Activated T-cell treated with anti-CD3 and anti-CD28 coated beads, Interleukin-2, amount 50 U/mL, for 72 hours (primary cell): ENCODE results near the gene PRKCG. TPM values are rescaled to one million over a fixed set of nuclear protein-coding genes. Genes with fewer than 3 reads are reported as not detected.
A peak's percentile ranks its signal among the peaks of the same experiment; 100 is the strongest.

Source experiments
- ATAC-seq, 2 donors: fragments of 150-1000 bp; cut with Tn5 transposase; replicated peaks in 1 of 2; 2 replicates each; pipeline ENCODE4 v1.10.0; 2021; ENCODE audit warnings: moderate library complexity in 2 of 2, mild to moderate bottlenecking in 1 of 2
- DNase-seq, 2 donors: peaks; one replicate each; pipeline ENCODE4 v3.0.0; 2021 to 2022; ENCODE audit warnings: mixed read lengths in 1 of 2
- H3K27ac Mint-ChIP-seq: one replicate; pipeline ENCODE4 v1.8.0; 2022; ENCODE audit warnings: mild to moderate bottlenecking, moderate library complexity, mixed read lengths
- H3K27me3 Mint-ChIP-seq: one replicate; pipeline ENCODE4 v1.8.0; 2022; ENCODE audit warnings: low read depth, mixed read lengths
- H3K36me3 Mint-ChIP-seq, 2 donors: one replicate each; pipeline ENCODE4 v1.8.0; 2022; ENCODE audit warnings: mixed read lengths in 2 of 2, mild to moderate bottlenecking in 1 of 2; ENCODE audit not compliant: insufficient read depth in 2 of 2
- H3K4me1 Mint-ChIP-seq: one replicate; pipeline ENCODE4 v1.8.0; 2022; ENCODE audit warnings: low read depth, mixed read lengths
- H3K4me3 Mint-ChIP-seq, 2 donors: one replicate each; pipeline ENCODE4 v1.8.0; 2022; ENCODE audit warnings: mild to moderate bottlenecking in 2 of 2, mixed read lengths in 2 of 2, moderate library complexity in 2 of 2
- H3K9me3 Mint-ChIP-seq, 2 donors: one replicate each; pipeline ENCODE4 v1.8.0; 2022; ENCODE audit warnings: mixed read lengths in 2 of 2
- total RNA-seq, 2 donors: library from RNA; stranded (reverse); gene quantifications; one replicate each; pipeline ENCODE4 v1.2.3, GENCODE V29; 2022

PRKCG gene
- total RNA-seq, 2 donors from 2014 or later, result not detected

DNA sequence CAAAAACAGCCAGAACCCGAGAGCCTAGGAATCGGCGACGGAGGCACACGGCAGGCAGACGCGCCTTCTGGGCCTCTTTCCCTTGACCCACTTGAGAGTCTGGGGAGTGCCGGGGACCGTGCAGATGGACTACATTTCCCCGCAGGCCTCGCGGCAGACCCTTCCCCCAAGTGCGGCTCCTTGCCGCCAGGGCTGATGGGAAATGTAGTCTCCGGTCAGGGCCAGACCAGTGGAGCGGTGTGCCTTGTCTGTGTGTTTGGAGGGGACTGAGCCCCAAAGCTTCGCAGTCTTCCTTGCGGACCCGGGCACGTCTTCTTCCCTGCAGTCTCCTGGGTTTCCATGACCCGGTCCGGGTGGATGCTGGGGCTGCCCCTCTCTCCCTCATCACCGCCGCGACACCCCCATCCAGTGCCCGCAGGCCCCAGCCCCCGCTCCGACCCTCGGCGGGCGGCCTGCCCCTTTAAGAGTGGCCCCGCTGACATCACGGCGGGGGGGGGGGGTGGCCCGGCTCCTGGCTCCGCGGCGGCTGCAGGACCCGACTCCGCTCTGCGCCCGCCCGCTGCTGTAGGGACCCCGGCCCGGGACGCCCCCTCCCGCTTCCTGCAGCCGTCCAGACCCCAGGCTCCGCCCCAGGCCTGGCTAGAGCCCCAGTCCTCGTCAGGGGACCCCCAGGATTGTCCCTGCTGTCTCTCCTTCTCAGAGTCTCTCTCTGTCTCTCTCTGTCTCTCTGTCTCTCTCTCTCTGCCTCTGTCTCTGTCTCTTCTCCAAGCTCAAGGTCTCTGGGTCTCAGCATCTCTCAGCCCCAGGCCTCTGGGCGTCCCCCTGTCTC lies 26.3 kb downstream of the PRKCG start:
- ATAC-seq, result peak; percentile 93 to 95
- peak overlapping the region; percentile 44 to 78 for H3K4me3 Mint-ChIP-seq
- H3K27ac Mint-ChIP-seq, result no peak overlapping the region

DNA sequence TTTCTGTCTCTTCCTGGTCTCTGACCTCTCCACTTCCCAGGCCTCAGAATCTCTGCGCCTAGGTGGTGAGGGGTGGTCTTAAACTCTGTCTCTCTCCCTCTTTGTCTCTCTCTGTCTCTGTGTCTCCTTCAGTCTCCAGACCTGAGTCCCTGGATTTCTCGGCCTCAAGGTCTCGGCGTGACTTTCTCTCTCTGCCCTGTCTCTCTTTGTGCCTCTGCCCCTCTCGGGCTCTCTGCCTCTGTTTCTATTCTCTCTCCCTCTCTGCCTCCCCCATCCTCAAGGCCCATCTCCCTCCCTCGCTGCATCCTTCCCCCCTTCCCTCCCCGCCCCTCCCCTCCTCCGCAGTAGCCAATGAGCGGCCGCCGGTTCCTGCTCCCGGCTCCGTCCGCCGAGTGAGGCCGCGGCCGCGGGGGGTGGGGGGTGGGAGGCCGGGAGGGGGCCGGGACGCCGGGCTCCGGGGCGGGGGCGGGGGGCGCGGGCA lies 27.0 kb downstream of the PRKCG start, which contains the start of gene CACNG7:
CACNG7 (plus strand) TSS at position 344 of the 481 bp plus-strand sequence. CDS start 3,554 bp downstream, outside the sequence.
- Mint-ChIP-seq H3K4me1 (peaks cover 32% of the 10 kb centered on the region), H3K27me3 (peaks cover 82% of the 10 kb centered on the region), H3K27ac (no peak within 1 kb of the TSS), H3K4me3 (peak within 1 kb of the TSS; percentile 44 to 78), H3K9me3 (no peaks in the 10 kb centered on the region), H3K36me3 (peaks cover 0 to 2% of the 10 kb centered on the region in 2 donors)
- no peak for ATAC-seq
- no peak for DNase-seq

More for the DNA sequence above, 26.3 kb downstream of the PRKCG start:
- peaks cover 0 to 2% of the 10 kb centered on the region in 2 donors for H3K36me3 Mint-ChIP-seq
- no peaks in the 10 kb centered on the region for H3K9me3 Mint-ChIP-seq
- peaks cover 32% of the 10 kb centered on the region for H3K4me1 Mint-ChIP-seq
- H3K27me3 Mint-ChIP-seq, result peaks cover 83% of the 10 kb centered on the region
- DNase-seq, result peak; percentile 67 to 71

DNA sequence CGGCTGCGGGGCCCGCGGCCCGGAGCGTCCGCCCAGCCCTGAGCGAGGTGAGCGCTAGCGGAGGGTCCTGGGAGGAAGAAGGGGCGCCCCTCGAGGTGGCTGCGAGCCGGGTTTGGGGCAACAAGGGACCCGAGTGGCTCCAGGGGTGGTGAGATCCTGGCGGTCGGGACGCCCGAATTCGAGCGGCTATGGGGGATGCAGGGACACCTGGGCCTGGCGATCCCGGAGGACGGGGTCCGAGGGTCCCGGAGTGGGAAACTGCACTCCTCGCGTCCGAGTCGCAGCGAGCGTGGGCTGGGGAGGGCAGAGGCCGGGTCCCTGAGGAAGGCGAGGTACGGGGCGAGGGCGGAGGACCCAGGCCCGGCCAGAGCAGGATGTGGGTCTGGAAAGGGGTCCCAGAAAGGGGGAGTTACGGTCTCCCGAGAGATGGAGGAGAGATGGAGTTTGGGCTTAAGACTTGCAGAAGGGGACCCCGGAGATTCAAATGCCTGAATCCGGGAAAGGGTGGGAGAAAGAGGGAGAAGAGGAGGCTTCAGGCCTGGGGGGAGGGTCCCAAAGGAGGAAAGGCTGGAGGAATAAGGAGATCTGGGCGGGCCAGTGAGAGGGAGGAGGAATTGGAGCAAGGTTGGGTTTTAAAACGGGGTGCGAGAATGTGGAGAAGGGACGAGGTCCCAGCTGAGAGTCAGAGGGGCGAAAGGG lies 27.6 kb downstream of the PRKCG start:
- Mint-ChIP-seq H3K27me3 (peaks cover 77% of the 10 kb centered on the region), H3K27ac (no peak overlapping the region)

DNA sequence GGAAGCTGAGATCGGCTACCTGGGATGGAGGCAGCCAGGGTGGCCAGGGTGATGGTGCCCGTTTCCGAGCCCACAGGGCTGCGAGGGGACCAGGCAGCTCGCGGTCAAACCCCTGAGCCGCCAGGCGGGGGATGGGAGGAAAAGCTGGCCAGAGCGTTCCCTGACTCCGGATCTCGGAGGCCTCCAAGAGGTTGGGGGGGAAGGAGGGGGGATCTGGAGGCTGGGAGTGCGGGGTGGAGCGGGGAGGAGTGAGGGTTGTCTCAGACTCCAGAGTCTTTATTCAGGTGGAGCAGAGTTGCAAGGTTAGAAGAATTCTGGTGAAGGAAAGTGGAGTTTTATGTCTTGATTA lies 28.1 kb downstream of the PRKCG start:
- Mint-ChIP-seq H3K27me3 (peaks cover 77% of the 10 kb centered on the region), H3K36me3 (peaks cover 0 to 2% of the 10 kb centered on the region in 2 donors), H3K9me3 (peaks cover 0 to 3% of the 10 kb centered on the region in 2 donors), H3K4me1 (peaks cover 32% of the 10 kb centered on the region), H3K27ac (no peak overlapping the region), H3K4me3 (no peak overlapping the region)
- DNase-seq (no peak), ATAC-seq (no peak)

More for the DNA sequence above, 27.6 kb downstream of the PRKCG start:
- ATAC-seq (no peak), DNase-seq (no peak)
- H3K36me3 Mint-ChIP-seq, result peaks cover 0 to 2% of the 10 kb centered on the region in 2 donors
- H3K4me3 Mint-ChIP-seq, result no peak overlapping the region
- peaks cover 32% of the 10 kb centered on the region for H3K4me1 Mint-ChIP-seq
- no peaks in the 10 kb centered on the region for H3K9me3 Mint-ChIP-seq

DNA sequence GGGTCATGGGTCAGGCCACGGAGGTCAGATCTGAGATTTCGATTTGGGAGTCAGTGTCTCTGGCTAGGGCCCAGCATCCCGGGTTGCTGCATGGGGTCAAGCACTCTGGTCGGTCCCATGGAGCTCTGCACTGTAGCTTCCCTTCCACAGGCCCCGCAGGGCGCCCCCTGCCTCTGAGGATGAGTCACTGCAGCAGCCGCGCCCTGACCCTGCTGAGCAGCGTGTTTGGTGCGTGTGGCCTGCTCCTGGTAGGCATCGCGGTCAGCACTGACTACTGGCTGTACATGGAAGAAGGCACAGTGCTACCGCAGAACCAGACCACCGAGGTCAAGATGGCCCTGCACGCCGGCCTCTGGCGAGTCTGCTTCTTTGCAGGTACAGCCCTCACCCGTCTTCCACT lies 30.7 kb downstream of the PRKCG start:
- peaks cover 56% of the 10 kb centered on the region for H3K27me3 Mint-ChIP-seq
- ATAC-seq, result no peak
- no peak overlapping the region for H3K4me3 Mint-ChIP-seq
- H3K36me3 Mint-ChIP-seq, result peaks cover 0 to 2% of the 10 kb centered on the region in 2 donors
- H3K9me3 Mint-ChIP-seq, result peaks cover 0 to 3% of the 10 kb centered on the region in 2 donors
- peaks cover 13% of the 10 kb centered on the region for H3K4me1 Mint-ChIP-seq
- DNase-seq, result peak in 1 of 2 donors; percentile 35
- no peak overlapping the region for H3K27ac Mint-ChIP-seq

DNA sequence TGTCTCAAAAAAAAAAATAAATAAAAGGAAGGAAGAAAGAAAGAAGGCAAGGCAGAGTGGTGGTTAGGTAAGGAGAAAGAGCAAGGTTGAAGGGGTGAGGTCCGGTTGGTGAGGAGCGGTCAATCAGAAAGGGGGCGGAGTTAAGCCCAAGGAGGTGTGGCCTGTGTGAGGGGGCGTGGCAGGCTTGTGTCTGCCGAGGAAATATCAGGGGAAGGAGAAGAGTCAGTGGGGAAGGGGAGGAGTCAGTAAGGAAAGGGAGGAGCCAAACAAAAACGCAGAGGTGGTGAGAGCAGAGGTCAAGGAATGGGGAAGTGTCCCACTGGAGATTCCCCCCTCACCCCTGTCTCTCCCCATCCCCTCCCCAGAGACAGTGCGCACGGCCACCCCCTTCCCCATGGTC lies 33.0 kb downstream of the PRKCG start:
- Mint-ChIP-seq H3K27ac (no peak overlapping the region), H3K36me3 (no peaks in the 10 kb centered on the region), H3K4me1 (no peaks in the 10 kb centered on the region), H3K4me3 (no peak overlapping the region), H3K9me3 (peaks cover 0 to 3% of the 10 kb centered on the region in 2 donors), H3K27me3 (peaks cover 35% of the 10 kb centered on the region)
- no peak for ATAC-seq
- DNase-seq, result no peak

DNA sequence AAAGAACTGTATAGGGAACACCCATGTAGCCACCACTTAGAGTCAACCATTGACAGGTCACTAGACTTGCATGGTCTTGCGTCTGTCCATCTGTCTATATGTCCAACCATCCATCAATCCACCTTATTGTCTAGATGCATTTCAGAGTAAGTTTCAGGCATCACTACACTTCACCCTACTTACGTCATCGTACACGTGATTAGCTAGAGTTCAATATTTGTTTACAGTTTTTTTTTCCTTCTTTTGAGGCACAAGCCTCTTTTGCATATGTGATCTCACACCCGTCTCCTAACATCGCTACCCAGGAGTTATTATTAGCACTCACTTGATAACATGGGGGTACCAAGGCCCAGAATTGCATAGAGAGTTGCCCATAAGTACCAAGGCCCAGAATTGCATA lies 34.0 kb downstream of the PRKCG start:
- no peaks in the 10 kb centered on the region for H3K4me1 Mint-ChIP-seq
- H3K36me3 Mint-ChIP-seq, result no peaks in the 10 kb centered on the region
- DNase-seq, result no peak
- no peak for ATAC-seq
- no peak overlapping the region for H3K4me3 Mint-ChIP-seq
- peaks cover 25% of the 10 kb centered on the region for H3K27me3 Mint-ChIP-seq
- H3K27ac Mint-ChIP-seq, result no peak overlapping the region
- peaks cover 0 to 3% of the 10 kb centered on the region in 2 donors for H3K9me3 Mint-ChIP-seq

DNA sequence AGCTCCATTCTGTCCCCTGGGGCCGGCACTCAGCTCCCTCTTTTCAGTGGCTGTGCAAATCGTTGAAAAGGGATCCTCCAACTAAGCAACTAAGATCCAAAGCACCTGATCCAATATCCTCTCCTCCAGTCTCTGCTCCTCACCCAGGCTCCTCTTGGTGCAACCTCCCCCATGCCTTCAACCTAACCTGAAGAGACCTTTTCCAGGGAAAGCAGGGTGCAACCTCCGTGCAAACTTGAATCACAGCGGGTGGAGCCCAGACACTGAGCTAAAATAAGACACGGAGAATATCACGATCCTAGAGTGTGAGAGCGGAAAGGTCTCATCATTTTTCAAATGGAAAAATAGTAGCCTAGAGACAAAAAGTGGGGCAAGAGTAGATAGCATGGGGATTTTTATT lies 35.4 kb downstream of the PRKCG start:
- H3K27me3 Mint-ChIP-seq, result peaks cover 12% of the 10 kb centered on the region
- H3K4me3 Mint-ChIP-seq, result no peak overlapping the region
- H3K4me1 Mint-ChIP-seq, result no peaks in the 10 kb centered on the region
- H3K36me3 Mint-ChIP-seq, result no peaks in the 10 kb centered on the region
- H3K9me3 Mint-ChIP-seq, result peaks cover 0 to 3% of the 10 kb centered on the region in 2 donors
- H3K27ac Mint-ChIP-seq, result no peak overlapping the region
- no peak for DNase-seq
- ATAC-seq, result no peak

DNA sequence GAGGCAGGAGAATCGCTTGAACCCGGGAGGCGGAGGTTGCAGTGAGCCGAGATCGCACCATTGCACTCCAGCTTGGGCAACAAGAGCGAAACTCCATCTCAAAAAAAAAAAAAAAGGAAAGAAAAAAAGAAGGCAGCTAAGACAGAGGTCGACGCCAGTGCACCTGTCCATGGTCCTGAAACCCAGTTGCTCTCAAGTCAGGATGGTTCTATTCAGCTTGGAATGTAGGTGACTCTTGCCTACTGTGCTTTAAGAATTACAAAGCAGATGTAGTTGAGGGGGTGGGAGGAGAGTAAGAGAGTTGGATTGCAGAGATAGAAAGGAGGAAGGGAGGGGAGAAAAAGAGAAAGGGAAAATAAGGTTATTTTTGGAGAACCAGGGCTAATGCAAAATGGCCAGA lies 45.7 kb downstream of the PRKCG start:
- H3K9me3 Mint-ChIP-seq, result peaks cover 2 to 5% of the 10 kb centered on the region in 2 donors
- no peak for ATAC-seq

DNA sequence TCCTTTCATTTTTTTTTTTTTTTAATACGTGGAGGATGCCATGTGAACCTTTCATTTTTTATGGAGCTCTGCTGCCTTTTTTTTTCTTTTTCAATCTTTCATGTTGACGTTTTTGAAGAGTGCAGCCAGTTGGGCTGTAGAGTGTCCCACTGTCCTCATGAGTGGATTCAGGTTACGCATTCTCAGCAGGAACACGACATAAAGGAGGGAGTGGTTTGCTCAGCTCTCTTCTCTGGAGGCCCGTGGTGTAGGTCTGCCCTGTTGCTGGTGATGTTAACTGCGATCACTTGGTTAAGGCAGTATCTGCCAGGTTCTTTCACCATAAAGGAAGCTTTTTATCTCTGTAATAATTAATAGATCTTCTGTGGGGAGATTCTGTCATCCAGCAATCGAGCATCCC lies 54.0 kb downstream of the PRKCG start:
- no peak overlapping the region for H3K4me3 Mint-ChIP-seq
- H3K4me1 Mint-ChIP-seq, result no peaks in the 10 kb centered on the region
- DNase-seq (no peak), ATAC-seq (no peak)
- no peaks in the 10 kb centered on the region for H3K36me3 Mint-ChIP-seq
- H3K27ac Mint-ChIP-seq, result no peak overlapping the region
- H3K9me3 Mint-ChIP-seq, result no peaks in the 10 kb centered on the region
- peaks cover under 1% of the 10 kb centered on the region for H3K27me3 Mint-ChIP-seq

More for the DNA sequence above, 45.7 kb downstream of the PRKCG start:
- H3K4me3 Mint-ChIP-seq, result no peak overlapping the region
- H3K27ac Mint-ChIP-seq, result no peak overlapping the region
- no peaks in the 10 kb centered on the region for H3K36me3 Mint-ChIP-seq
- H3K4me1 Mint-ChIP-seq, result no peaks in the 10 kb centered on the region
- DNase-seq, result peak in 1 of 2 donors; percentile 25
- no peaks in the 10 kb centered on the region for H3K27me3 Mint-ChIP-seq

DNA sequence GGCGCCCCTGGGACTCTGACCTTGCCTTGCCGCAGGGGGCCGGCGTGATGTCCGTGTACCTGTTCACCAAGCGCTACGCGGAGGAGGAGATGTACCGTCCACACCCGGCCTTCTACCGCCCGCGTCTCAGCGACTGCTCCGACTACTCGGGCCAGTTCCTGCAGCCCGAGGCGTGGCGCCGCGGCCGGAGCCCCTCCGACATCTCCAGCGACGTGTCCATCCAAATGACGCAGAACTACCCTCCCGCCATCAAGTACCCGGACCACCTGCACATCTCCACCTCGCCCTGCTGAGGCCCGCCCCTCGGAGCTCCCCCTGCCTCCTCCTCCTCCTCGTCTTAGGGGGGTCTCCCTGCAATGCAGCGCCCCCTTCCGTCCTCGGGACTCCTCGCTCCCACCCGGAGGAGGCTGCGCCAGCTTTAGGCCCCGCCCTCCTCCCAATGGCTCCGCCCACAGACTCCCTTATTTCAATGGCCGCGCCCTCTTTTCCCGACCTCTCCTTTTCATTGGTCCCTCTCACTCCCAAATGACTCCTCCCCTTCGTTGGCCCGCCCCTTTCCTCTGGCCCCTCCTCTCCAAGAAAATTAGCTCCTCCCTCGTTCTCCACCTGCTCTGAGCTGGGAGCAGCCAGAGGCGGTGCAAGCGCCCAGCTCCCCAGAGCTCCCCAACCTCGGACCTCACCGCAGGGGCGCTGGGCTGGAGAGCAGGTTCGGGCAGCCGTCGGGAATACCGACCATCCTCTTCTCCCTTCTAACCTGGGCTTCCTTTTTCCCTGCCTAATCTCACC lies 60.2 kb downstream of the PRKCG start:
- H3K9me3 Mint-ChIP-seq, result no peaks in the 10 kb centered on the region
- H3K36me3 Mint-ChIP-seq, result peaks cover 0 to 2% of the 10 kb centered on the region in 2 donors
- H3K27ac Mint-ChIP-seq, result no peak overlapping the region
- H3K4me1 Mint-ChIP-seq, result peaks cover 6% of the 10 kb centered on the region
- ATAC-seq (no peak), DNase-seq (no peak)
- no peak overlapping the region for H3K4me3 Mint-ChIP-seq
- peaks cover 44% of the 10 kb centered on the region for H3K27me3 Mint-ChIP-seq

DNA sequence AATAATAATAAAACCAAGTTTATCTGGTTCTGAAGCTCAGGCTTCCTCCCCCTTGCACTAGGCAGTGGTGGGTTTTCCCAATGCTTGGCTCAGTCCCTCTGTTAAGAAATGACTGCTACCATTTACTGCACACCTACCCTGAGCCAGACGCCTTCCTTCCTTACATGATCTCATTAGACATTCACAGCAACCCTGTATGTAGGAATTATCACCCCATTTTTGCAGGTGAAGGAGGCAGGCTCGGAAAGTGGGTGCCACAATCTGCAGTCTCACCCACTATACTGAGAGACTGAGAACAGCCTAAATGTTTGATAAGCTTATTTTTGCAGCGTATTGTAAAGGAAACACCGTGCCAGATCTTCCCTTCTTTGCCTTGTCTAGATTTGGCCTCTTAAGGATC lies 62.4 kb downstream of the PRKCG start:
- no peak for ATAC-seq
- Mint-ChIP-seq H3K4me1 (peaks cover 6% of the 10 kb centered on the region), H3K9me3 (no peaks in the 10 kb centered on the region), H3K27ac (no peak overlapping the region), H3K4me3 (no peak overlapping the region), H3K27me3 (peaks cover 46% of the 10 kb centered on the region), H3K36me3 (peaks cover 0 to 2% of the 10 kb centered on the region in 2 donors)
- no peak for DNase-seq
